C4-2B (cell line): ENCODE measurements around the gene VWF.
"Not testable (repeated sequence)": the region's sequence is repeated elsewhere in the genome, so short reads cannot be mapped to it uniquely, and the experiment has no call there.

ENCODE experiments used
- H3K27ac ChIP-seq: fragments of 450-650 bp; 2 replicates; pipeline ENCODE4 v1.5.1; 2017
- CTCF ChIP-seq: fragments of 450-650 bp; conservative IDR thresholded peaks from 2 replicates; pipeline ENCODE4 v1.5.1; 2017; ENCODE audit warnings: mild to moderate bottlenecking
- ZFX ChIP-seq: fragments of 450-650 bp; IDR thresholded peaks from 2 replicates; pipeline ENCODE4 v1.6.1; 2017

Gene VWF

GRCh38 chr12:6020930-6021329 is 103.5 kb downstream of the VWF start:
- H3K27ac ChIP-seq = peak overlapping the region; percentile 90
- TF ChIP-seq ZFX (no peak), CTCF (no peak)

- H3K27ac ChIP-seq = peak overlapping the region; percentile 90
Measured at GRCh38 chr12:6020511-6020910, 104.0 kb downstream of the VWF start.

- H3K27ac ChIP-seq = not testable (repeated sequence)
Measured at GRCh38 chr12:6019256-6019655, 105.2 kb downstream of the VWF start.

GRCh38 chr12:6018265-6018664 is 106.2 kb downstream of the VWF start:
- no peak overlapping the region for H3K27ac ChIP-seq

GRCh38 chr12:6016756-6017155 is 107.7 kb downstream of the VWF start:
- no peak overlapping the region for H3K27ac ChIP-seq
- TF ChIP-seq ZFX = no peak

More at GRCh38 chr12:6018265-6018664, 106.2 kb downstream of the VWF start:
- TF ChIP-seq ZFX = no peak
- TF ChIP-seq CTCF = no peak

GRCh38 chr12:6016004-6016403 is 108.5 kb downstream of the VWF start:
- not testable (repeated sequence) for H3K27ac ChIP-seq

GRCh38 chr12:6015271-6015670 is 109.2 kb downstream of the VWF start:
- not testable (repeated sequence) for H3K27ac ChIP-seq

- H3K27ac ChIP-seq = not testable (repeated sequence)
Measured at GRCh38 chr12:6010631-6011350, 113.7 kb downstream of the VWF start.

GRCh38 chr12:5997260-5997659 is 127.2 kb downstream of the VWF start:
- TF ChIP-seq ZFX (no peak), CTCF (no peak)
- H3K27ac ChIP-seq = no peak overlapping the region

- TF ChIP-seq ZFX (no peak), CTCF (no peak)
- no peak overlapping the region for H3K27ac ChIP-seq
Measured at GRCh38 chr12:5996459-5996858, 128.0 kb downstream of the VWF start.

- no peak overlapping the region for H3K27ac ChIP-seq
- TF ChIP-seq CTCF (no peak), ZFX (no peak)
Measured at GRCh38 chr12:5989621-5990020, 134.8 kb downstream of the VWF start.
